ENCODE data around the gene ANKS1A. TPM values are rescaled to one million over a fixed set of nuclear protein-coding genes. Genes with fewer than 3 reads are reported as not detected.

The ANKS1A gene
- total RNA-seq, 1 donor from 2014 or later: 10.2 TPM

GRCh38 chr6:35052694-35053565 lies 163.9 kb downstream of the ANKS1A start:
- no peak for DNase-seq (ENCODE audit: low read depth, low spot score)

GRCh38 chr6:35053701-35054100 lies 164.6 kb downstream of the ANKS1A start:
- DNase-seq (ENCODE audit: low read depth, low spot score): no peak

GRCh38 chr6:35054106-35054742 lies 165.2 kb downstream of the ANKS1A start:
- no peak for DNase-seq (ENCODE audit: low read depth, low spot score)

GRCh38 chr6:35054743-35055130 lies 165.7 kb downstream of the ANKS1A start:
- no peak for DNase-seq (ENCODE audit: low read depth, low spot score)

- no peak for DNase-seq (ENCODE audit: low read depth, low spot score)
These were observed 166.8 kb downstream of the ANKS1A start for GRCh38 chr6:35055891-35056290.

GRCh38 chr6:35056952-35057351 lies 167.9 kb downstream of the ANKS1A start:
- DNase-seq (ENCODE audit: low read depth, low spot score): no peak

- DNase-seq (ENCODE audit: low read depth, low spot score): no peak
These were observed 168.6 kb downstream of the ANKS1A start for GRCh38 chr6:35057449-35058357.

- no peak for DNase-seq (ENCODE audit: low read depth, low spot score)
These were observed 169.3 kb downstream of the ANKS1A start for GRCh38 chr6:35058358-35058675.

- no peak for DNase-seq (ENCODE audit: low read depth, low spot score)
These were observed 169.9 kb downstream of the ANKS1A start for GRCh38 chr6:35058865-35059522.

GRCh38 chr6:35059596-35060345 lies 170.7 kb downstream of the ANKS1A start:
- DNase-seq (ENCODE audit: low read depth, low spot score): no peak

GRCh38 chr6:35061102-35061615 lies 172.1 kb downstream of the ANKS1A start:
- no peak for DNase-seq (ENCODE audit: low read depth, low spot score)

GRCh38 chr6:35061651-35062410 lies 172.8 kb downstream of the ANKS1A start:
- no peak for DNase-seq (ENCODE audit: low read depth, low spot score)

- DNase-seq (ENCODE audit: low read depth, low spot score): no peak
These were observed 173.9 kb downstream of the ANKS1A start for GRCh38 chr6:35062676-35063574.

- DNase-seq (ENCODE audit: low read depth, low spot score): no peak
These were observed 174.7 kb downstream of the ANKS1A start for GRCh38 chr6:35063701-35064280.

GRCh38 chr6:35064290-35064689 lies 175.2 kb downstream of the ANKS1A start:
- DNase-seq (ENCODE audit: low read depth, low spot score): no peak

- no peak for DNase-seq (ENCODE audit: low read depth, low spot score)
These were observed 175.8 kb downstream of the ANKS1A start for GRCh38 chr6:35064757-35065440.

- no peak for DNase-seq (ENCODE audit: low read depth, low spot score)
These were observed 176.4 kb downstream of the ANKS1A start for GRCh38 chr6:35065441-35065800.

GRCh38 chr6:35065870-35066269 lies 176.8 kb downstream of the ANKS1A start:
- DNase-seq (ENCODE audit: low read depth, low spot score): no peak
